ENCODE measurements around the gene SLC24A3.

DNA sequence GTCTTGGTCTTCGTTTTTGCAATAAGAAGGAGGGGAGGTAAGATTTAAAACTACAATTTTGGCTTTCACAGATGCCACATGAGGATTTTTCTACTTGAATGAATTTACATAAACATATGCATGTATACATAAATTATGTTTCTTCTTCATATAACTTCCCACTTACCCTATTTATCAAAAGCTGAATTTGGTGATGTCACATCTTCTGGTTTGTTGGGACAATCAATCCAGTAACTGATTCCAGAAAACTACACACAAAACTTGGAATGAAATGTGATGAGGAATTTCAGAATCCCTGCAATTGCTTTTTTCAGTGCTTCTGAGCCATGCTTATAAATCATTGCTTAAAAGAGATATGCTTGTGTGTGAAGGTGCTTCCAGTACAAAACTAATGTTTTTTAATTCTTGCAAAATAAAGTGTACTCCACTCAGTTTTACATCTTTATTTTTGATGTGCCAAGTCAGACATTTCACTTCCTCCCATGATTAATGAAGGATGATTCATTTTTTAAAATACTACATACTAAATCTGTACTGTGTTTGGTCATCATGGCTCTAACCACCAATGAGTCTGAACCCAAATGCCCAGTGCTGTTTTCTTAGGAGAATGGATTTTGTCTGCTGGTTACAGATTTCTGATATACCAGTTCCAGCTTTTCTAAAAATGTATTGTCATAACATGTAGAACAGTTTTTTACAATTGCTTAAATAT lies 513.5 kb downstream of the SLC24A3 start:
- TF ChIP-seq CTCF (tag by site-specific recombination; IDR thresholded peaks at IDR 0.05), result no peak
- TF ChIP-seq ZNF701 (tag by site-specific recombination; IDR thresholded peaks at IDR 0.05), result no peak
- TF ChIP-seq ZBTB7A (tag by site-specific recombination; IDR thresholded peaks at IDR 0.05; ENCODE audit: low read depth), result no peak
- TF ChIP-seq ZNF837 (tag by site-specific recombination; IDR thresholded peaks at IDR 0.05), result no peak
- TF ChIP-seq ZNF530 (tag by site-specific recombination; IDR thresholded peaks at IDR 0.05; ENCODE audit: low read depth), result no peak
- no peak for TF ChIP-seq ZSCAN5A (tag by site-specific recombination; IDR thresholded peaks at IDR 0.05)
- TF ChIP-seq ZNF394 (tag by site-specific recombination; IDR thresholded peaks at IDR 0.05; ENCODE audit: borderline replicate concordance), result no peak
- TF ChIP-seq ZNF184 (tag by site-specific recombination; IDR thresholded peaks at IDR 0.05), result no peak
- no peak for TF ChIP-seq ZNF19 (tag by site-specific recombination; IDR thresholded peaks at IDR 0.05; ENCODE audit: low read depth)
- TF ChIP-seq MYNN (tag by site-specific recombination; IDR thresholded peaks at IDR 0.05; ENCODE audit: borderline replicate concordance), result no peak
- no peak for TF ChIP-seq ZNF76 (tag by site-specific recombination; IDR thresholded peaks at IDR 0.05; ENCODE audit: borderline replicate concordance, low read depth)
